Choroid plexus epithelial cell (primary cell): Measurements from ENCODE around the gene MOB3B.
"Not testable (repeated sequence)": the region's sequence is repeated elsewhere in the genome, so short reads cannot be mapped to it uniquely, and the experiment has no call there.

ENCODE experiments used
- DNase-seq: peaks from one replicate; pipeline ENCODE4 v3.0.0-alpha.2; 2010; ENCODE audit warnings: low read depth
- H3K4me3 ChIP-seq: 2 replicates; pipeline ENCODE4 v1.5.1; 2011; ENCODE audit warnings: low read depth, mild to moderate bottlenecking, control low read depth, low read length, moderate library complexity
- CTCF ChIP-seq: conservative IDR thresholded peaks from 2 replicates; pipeline ENCODE4 v1.5.1; 2011; ENCODE audit warnings: low read depth, mild to moderate bottlenecking, control low read depth, inconsistent platforms, low read length, moderate library complexity

MOB3B gene

GRCh38 chr9:27505744-27506161 is 23.9 kb downstream of the MOB3B start:
- no peak for DNase-seq
- no peak overlapping the region for H3K4me3 ChIP-seq
- TF ChIP-seq CTCF, result no peak

DNA sequence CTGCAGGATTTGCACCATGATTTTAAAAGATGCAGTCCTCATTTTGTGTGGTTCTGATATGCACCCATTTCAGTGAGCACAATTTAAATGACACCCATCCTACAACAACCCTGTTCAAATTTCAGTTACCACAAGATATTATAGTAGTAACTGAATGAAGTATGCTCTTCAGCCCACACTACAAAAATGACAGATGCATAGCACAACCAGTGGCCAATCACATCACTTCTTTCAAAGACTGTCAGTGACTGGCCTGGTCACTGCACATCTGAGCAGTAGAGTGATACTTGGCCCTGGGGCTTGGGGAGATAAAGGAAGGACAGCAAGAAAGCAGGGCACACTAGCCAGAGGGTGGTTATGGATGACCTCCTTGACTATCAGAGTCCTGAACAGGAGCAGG is 25.4 kb downstream of the MOB3B start:
- no peak overlapping the region for H3K4me3 ChIP-seq
- TF ChIP-seq CTCF, result no peak
- no peak for DNase-seq

- no peak for TF ChIP-seq CTCF
- no peak overlapping the region for H3K4me3 ChIP-seq
- no peak for DNase-seq
Measured at GRCh38 chr9:27503623-27504022, 26.0 kb downstream of the MOB3B start.

- DNase-seq, H3K4me3 ChIP-seq: not testable (repeated sequence)
Measured at GRCh38 chr9:27500902-27501301, 28.7 kb downstream of the MOB3B start.

- TF ChIP-seq CTCF, result no peak
- peak; percentile 47 for DNase-seq
- no peak overlapping the region for H3K4me3 ChIP-seq
Measured at GRCh38 chr9:27499451-27499850, 30.2 kb downstream of the MOB3B start.

- no peak for DNase-seq
- no peak for TF ChIP-seq CTCF
- H3K4me3 ChIP-seq, result no peak overlapping the region
Measured at GRCh38 chr9:27497883-27498417, 31.7 kb downstream of the MOB3B start.

DNA sequence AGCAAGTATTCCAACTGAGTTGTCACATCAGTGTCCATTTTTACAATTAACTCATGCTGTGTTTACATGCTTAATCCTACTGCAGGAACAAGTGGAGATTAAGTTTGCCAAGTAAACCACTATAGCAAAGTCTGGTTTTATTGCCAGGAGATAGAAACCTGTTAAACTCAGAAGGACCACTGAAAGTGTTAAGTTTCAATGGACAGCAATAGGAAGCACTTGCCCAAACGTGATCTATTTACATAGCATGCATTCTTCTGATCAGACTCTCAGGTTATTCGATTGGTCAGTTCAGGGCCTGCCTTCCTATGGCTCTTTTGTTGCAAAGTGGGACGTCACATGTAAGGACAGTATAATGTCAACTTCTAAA is 33.5 kb downstream of the MOB3B start:
- DNase-seq, result peak; percentile 11
- H3K4me3 ChIP-seq, result no peak overlapping the region
- no peak for TF ChIP-seq CTCF
